GM23248 (cell line): ENCODE measurements around the gene DERA.
"Not testable (repeated sequence)": the region's sequence is repeated elsewhere in the genome, so short reads cannot be mapped to it uniquely, and the experiment has no call there.

Experiments
- EZH2 ChIP-seq: fragments of 200-600 bp; sonication (generic); IDR thresholded peaks from 2 replicates; pipeline ENCODE4 v1.6.1; 2018; ENCODE audit warnings: antibody characterized with exemption, mild to moderate bottlenecking; ENCODE audit not compliant: insufficient read depth, poor library complexity, severe bottlenecking
- EZH2phosphoT487 ChIP-seq: fragments of 200-600 bp; sonication (generic); IDR thresholded peaks from 2 replicates; pipeline ENCODE4 v1.6.1; 2018; ENCODE audit warnings: antibody characterized with exemption, moderate library complexity, mild to moderate bottlenecking, low read depth; ENCODE audit not compliant: insufficient read depth

- TF ChIP-seq EZH2, EZH2phosphoT487: not testable (repeated sequence)
These were observed 102.6 kb downstream of the DERA start for GRCh38 chr12:16013722-16014121.
